HG03025 (cell line): Measurements from ENCODE around the gene KYNU.
"Not testable (repeated sequence)": the region's sequence is repeated elsewhere in the genome, so short reads cannot be mapped to it uniquely, and the experiment has no call there.

Source experiments
- ATAC-seq: cut with Tn5 transposase; IDR thresholded peaks from one replicate; pipeline ENCODE4 v1.9.1; 2021; ENCODE audit warnings: mild to moderate bottlenecking, moderate library complexity; ENCODE audit not compliant: unreplicated experiment, low FRiP score

The KYNU gene

DNA sequence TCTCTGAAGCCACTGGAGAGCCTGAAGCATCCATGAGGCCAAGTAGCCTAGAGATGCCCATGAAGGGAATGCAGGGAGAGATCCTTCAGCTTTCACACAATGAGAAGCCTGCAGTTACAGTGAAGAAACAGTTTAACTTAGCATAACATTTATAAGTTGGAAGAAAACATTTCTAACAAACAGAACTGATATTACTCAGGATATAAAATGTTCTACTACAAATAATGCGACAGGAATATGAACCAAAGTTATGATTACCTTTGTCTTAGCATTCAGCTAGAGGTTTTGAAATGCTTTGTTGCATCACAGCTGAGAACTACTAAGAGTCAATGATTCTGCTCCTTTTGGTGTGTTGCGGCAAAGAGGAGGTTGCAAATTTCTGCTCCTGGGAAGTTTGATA is 6.9 kb upstream of the KYNU start:
- no peak for ATAC-seq

GRCh38 chr2:142871396-142871795 is 6.1 kb upstream of the KYNU start:
- no peak for ATAC-seq

GRCh38 chr2:142872882-142873724 is 4.4 kb upstream of the KYNU start:
- no peak for ATAC-seq

- ATAC-seq: no peak
These were observed 3.6 kb upstream of the KYNU start for GRCh38 chr2:142873831-142874287.

- no peak for ATAC-seq
These were observed 3.1 kb upstream of the KYNU start for GRCh38 chr2:142874293-142874814.

DNA sequence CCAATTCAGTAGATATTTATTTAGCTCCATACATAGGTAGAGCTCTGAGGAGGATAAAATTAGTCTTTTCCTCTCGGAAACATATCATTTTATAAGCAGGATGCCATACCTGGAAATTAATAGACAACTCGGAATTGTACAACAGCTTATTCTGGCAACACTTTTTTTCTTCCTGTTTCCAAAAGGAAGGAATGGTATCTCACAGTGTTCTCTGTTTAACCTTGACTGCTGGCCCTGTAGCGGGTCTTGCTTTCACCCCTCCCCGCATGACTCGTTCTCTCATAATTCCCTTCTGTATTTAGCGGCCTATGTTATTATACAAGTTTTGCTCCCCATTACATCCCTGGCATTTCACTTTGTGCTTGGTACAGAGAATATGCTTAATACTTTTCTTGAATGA is 2.5 kb upstream of the KYNU start:
- no peak for ATAC-seq

- no peak for ATAC-seq
These were observed 1.8 kb upstream of the KYNU start for GRCh38 chr2:142875652-142876051.

- ATAC-seq: no peak
These were observed 1.0 kb upstream of the KYNU start for GRCh38 chr2:142876423-142876822.

DNA sequence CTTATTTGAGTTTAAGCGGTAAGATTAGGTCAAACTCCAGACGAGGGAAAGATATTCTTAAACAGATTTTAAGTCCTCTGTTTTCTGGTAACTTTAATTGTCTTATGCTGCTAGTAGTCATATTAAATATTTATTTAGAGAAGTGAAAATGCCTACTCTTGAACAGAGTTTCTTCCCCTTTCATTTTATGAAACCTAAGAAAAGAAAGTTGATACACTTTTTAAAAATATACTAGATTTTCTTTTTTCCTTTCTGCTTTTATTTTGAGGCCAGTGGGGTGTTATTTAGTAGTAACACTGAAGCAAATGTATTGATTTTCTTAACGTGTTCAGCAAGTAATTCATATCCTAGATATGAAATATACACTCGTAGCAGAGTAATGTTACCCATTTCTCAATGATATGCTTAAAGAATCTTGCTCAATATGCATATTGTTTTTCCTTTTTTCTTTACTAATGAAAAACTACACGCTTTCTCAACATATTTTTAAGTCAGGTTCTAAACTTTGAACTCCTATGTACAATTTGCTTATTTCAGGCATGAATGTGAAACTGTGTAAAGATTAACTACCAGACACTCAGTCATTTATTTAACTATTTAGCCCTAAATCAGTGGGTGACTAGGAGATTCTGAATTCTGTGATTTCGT is 691 bp downstream of the KYNU start:
- ATAC-seq: peak; percentile 32

GRCh38 chr2:142879151-142879550 is 1.7 kb downstream of the KYNU start:
- no peak for ATAC-seq

DNA sequence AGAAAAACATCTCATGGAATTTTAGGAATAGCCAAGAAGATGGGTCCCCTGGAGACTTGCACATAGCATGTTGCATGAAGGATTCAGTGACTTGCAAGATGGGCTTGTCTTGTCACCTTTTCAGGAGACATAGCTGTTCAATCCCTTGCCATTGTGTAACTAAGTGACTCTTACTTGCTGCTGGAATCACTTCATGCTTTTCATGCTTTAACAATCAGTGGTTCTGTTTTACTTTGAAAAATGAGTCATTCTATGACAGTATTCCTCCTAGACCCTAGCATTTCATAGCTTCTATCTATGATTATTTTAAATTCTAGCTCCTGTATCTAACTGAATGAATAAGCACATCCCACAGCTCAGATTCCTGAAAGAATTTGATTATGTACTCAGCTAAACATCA is 2.8 kb downstream of the KYNU start:
- no peak for ATAC-seq

GRCh38 chr2:142881619-142882018 is 4.2 kb downstream of the KYNU start:
- ATAC-seq: no peak

DNA sequence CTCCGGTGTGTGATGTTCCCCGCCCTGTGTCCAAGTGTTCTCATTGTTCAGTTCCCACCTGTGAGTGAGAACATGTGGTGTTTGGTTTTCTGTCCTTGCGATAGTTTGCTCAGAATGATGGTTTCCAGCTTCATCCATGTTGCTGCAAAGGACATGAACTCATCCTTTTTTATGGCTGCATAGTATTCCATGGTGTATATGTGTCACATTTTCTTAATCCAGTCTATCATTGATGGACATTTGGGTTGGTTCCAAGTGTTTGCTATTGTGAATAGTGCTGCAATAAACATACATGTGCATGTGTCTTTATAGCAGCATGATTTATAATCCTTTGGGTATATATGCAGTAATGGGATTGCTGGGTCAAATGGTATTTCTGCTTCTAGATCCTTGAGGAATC is 5.0 kb downstream of the KYNU start:
- ATAC-seq: not testable (repeated sequence)

DNA sequence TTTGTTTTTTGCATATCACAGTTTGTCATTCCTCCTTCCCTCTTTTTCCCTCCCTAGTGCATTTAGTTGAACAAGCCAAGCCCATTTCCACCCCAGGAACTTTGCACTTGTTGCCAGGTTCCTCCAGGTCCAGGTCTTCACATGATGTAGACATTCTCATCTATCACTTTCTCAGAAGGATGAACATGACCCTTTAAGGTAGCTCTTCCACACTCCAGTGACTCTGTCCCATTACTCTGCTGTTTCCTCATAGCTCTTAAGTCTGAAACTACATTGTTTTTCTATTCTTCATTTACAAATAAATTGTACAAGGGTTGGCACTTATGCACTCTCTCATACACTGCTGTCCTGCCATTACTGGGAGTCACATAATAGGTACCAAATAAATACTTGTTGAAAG is 6.1 kb downstream of the KYNU start:
- no peak for ATAC-seq

GRCh38 chr2:142885543-142885942 is 8.1 kb downstream of the KYNU start:
- no peak for ATAC-seq

GRCh38 chr2:142892715-142893114 is 15.3 kb downstream of the KYNU start:
- ATAC-seq: peak; percentile 99

DNA sequence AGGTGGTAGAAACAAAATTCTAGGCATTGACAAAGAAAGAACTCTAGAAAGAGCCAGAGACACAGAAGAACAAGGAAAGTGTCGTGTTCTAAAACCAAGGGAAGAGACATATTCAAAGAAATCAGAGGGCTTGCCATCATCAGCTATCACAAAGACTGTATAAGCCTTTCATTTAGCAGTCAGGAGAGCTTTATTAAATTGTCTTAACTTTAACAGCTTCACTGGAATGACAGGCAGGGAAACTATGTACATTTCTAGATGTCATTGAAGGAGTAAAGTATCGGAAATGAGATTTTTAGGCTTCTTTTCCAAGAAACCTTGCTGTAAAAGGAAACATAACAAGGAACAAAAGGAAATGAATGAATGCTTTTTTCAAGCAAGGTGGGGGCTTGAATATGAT is 15.8 kb downstream of the KYNU start:
- ATAC-seq: no peak

DNA sequence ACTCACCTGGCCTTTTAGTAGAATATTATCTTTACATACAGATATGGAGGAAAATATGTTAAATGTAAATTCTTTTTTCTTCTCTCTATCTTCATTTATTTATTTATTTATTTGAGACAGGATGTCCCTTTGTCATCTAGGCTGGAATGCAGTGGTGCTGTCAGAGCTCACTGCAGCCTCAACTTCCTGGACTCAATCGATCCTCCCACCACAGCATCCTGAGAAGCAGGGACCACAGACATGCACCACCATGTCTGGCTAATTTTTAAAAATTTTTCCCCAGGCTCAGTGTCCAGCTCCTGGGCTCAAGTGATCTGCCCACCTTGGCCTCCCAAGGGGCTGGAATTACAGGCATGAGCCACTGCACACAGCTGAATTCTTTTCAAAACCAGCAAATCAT is 20.3 kb downstream of the KYNU start:
- ATAC-seq: no peak

GRCh38 chr2:142900327-142900726 is 22.9 kb downstream of the KYNU start:
- ATAC-seq: not testable (repeated sequence)

- no peak for ATAC-seq
These were observed 24.3 kb downstream of the KYNU start for GRCh38 chr2:142901780-142902179.

DNA sequence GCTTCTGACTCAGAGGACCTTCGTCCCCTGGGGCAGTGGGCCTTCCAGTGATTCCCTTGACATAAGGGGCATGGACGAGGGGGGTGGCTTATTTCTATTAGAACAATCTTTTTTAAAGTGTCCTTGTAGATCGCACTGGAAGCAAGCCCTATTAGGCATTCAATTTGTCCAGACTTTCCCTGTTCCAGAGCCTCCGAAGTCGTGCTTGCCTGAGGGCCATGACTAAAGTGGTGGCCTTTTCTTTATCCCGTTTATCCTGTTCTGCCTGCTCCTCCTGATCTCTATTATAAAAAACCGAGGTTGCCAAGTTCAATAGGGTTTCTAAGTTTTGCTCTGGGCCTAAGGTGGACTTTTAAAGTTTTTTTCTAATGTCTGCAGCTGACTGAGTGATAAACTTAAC is 26.3 kb downstream of the KYNU start:
- ATAC-seq: not testable (repeated sequence)

GRCh38 chr2:142907653-142908052 is 30.2 kb downstream of the KYNU start:
- no peak for ATAC-seq
